Middle frontal gyrus (tissue), 1 donor: Measurements from ENCODE around the gene ADPRS.

ENCODE experiments used
- DNase-seq: peaks from one replicate; pipeline ENCODE4 v3.0.0-alpha.2; 2015; ENCODE audit warnings: low spot score; ENCODE audit errors: extremely low spot score

ADPRS gene

GRCh38 chr1:36108314-36108713, 19.6 kb downstream of the ADPRS start:
- DNase-seq, result no peak

- DNase-seq, result no peak
Measured at GRCh38 chr1:36109041-36109679, 20.5 kb downstream of the ADPRS start.

DNA sequence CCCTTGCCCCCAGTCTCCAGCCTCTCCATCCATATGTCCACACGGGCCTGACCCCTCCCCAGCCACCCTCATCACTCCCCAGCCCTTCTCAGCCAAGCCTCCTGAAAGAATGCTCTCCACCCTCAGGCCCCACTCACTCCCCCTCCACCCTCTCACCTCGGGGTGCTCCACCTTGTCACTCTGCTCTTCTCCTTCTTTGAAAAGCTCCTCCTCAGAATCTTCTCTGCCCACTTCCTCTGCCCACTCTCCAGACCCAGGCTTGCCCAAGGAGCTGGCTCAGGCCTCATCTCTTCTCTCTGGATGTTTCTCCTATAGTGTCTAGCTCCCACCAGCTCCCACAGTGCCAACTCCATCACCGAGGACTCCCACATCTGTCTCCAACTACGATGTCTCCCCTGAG, 22.5 kb downstream of the ADPRS start:
- DNase-seq, result no peak

GRCh38 chr1:36112823-36113222, 24.1 kb downstream of the ADPRS start:
- DNase-seq, result no peak

GRCh38 chr1:36114371-36114770, 25.7 kb downstream of the ADPRS start:
- DNase-seq, result no peak

DNA sequence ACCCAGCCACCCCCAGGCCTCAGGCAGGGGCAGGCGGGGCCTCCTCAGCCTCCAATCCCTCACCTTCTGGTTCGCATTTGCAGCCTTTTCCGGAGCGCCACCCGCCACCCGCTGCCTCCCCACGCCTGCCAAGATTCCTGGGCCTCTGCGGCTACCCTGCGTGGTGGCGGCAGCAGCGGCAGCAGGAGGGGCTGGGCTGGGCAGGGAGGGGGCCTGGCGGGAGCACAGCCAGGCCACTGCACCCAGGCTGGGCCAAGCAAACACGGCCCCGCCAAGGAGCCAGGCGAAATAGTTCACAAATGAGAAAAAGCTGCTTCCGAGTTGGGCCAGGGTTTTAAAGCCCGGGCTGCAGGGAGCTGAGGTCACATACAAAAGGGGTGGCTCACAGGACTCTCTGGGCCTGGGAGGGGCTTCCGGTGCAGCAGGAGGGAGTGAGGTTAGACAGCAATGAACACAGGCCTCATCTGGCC, 26.5 kb downstream of the ADPRS start:
- DNase-seq, result no peak

GRCh38 chr1:36115931-36116330, 27.2 kb downstream of the ADPRS start:
- no peak for DNase-seq

DNA sequence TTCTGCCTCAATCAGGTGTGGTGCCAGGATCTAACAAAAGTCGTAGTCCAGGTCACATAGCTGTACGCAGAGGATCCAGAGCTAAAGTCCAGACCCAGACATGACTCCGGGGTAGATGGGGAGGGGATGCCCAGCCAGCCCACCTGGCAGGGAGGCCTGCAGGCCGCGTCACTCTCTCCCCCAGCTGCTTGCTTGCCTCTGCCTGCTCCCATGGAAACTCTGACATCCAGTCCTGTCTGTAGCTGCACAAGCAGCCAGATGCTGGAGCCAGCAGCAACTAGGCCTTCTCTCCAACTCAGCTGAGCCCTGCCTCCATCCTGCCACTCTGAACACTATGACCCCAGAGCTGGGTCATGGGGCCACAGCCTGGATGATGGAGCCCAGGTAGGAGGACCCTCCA, 28.2 kb downstream of the ADPRS start:
- no peak for DNase-seq

DNA sequence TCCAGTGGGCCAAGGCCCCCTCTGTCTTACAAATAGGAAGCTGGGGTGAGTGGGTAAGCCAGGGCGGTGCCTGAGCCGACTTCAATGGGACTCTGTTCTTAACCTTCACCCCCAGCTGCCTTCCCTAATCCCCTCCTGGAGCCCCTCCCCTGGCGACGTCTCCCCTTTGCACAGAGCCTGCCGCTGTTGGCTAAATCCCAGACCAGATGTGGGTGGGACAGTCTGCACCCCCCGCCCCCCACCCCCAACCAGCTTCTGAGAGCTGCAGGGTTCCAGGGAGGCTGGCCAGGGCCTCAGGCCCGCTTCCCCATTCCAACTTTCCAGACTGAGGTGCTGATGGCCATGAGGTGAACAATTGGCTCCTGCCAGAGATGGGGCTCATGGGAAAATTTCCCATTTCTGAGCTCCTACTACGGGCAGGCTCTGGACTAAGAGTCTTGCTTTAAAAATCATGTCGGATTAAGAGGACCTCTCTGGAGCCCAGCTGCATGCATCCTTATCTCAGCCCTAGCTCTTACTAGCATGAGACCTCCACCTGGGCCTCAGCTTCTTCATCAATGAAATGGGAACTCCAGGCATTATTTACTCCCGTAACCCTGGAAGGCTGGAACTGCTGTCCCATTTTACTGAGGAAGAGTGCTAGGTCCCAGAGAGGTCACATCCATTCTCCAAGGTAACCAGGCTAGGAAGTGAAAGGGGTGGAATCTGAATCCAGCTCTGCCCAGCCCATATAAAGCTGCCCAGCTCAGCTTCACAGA, 29.9 kb downstream of the ADPRS start:
- no peak for DNase-seq

DNA sequence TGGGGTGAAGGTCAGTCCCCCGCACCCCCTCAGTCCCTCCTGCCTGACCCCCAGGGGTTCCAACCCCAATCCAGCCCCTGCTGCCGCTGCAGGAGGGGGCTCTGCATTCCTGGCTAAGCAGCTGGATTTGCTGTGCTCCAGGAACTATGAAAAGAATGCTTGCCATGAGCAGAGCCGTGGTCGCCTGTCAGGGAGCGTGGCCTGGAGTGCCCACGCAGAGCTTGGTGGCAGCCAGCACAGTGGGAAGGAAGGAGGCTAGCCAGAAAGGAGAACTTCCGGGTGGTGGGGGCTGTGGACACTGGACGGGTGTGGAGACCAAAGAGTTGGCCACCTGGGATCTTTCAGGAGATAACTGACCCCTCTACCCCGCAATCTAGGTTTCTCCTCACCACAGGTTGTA, 30.8 kb downstream of the ADPRS start:
- no peak for DNase-seq

DNA sequence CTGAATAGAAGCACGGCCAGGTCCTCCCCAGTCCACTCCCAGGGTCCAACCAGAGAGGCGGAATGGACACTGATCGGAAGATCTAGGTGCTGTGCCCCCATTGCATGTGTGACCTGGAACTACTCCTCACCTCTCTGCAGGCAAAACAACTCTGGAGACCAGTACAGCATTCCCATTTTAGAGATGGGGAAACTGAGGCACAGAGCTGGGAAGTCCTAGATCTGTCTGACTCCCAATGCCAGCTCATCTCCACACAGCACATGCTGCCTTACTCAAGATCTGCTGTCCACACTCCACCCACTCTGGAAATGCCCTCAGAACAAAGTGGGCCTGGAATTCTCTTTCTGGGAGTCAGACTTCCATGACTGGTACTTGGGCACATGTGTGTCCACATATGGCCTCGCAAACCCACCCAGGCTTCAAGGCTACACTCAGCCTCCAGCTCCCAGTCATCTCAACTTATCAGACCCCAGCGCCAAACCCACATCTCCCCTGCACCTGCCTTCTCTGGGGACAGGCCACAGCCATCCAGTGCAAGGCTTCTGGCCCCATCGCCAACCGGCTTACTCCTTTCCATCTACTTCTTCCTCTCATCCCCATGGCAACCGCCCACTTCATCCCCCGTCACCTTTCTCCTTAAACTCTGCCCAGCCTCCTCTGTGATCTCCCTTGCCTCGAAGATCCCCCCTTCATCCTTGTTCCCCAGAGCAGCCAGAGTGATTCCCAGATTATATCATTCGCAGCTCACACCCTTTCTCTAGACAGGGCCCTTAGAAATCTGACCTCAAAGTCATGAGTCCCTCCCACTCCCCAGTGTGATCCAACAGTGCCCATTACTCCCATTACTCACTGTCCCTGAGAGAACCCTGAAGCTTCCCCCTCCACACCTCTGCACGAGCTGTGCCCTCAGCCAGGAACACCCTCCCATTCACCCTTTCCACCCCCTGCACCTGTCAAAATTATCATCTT, 33.7 kb downstream of the ADPRS start:
- DNase-seq, result no peak

DNA sequence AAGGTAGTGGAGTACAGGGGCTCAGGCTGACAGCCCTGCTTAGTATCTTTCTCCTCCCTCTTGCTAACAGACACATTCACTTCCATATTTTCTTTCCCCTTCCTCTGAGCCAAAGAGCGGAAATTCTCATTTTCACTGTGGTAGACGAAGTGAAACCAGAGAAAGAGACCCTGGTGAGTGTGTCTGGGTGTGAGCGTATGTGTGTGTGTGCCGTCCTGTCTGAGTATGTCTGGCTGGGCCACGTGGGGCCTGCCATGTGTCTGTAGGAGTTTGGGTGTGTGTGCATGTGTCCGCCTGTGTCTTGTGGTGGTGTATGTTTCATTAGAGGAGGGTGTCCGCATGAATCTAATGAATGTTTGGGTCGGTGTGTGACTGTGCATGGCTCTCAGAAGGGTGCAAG, 34.7 kb downstream of the ADPRS start:
- no peak for DNase-seq

DNA sequence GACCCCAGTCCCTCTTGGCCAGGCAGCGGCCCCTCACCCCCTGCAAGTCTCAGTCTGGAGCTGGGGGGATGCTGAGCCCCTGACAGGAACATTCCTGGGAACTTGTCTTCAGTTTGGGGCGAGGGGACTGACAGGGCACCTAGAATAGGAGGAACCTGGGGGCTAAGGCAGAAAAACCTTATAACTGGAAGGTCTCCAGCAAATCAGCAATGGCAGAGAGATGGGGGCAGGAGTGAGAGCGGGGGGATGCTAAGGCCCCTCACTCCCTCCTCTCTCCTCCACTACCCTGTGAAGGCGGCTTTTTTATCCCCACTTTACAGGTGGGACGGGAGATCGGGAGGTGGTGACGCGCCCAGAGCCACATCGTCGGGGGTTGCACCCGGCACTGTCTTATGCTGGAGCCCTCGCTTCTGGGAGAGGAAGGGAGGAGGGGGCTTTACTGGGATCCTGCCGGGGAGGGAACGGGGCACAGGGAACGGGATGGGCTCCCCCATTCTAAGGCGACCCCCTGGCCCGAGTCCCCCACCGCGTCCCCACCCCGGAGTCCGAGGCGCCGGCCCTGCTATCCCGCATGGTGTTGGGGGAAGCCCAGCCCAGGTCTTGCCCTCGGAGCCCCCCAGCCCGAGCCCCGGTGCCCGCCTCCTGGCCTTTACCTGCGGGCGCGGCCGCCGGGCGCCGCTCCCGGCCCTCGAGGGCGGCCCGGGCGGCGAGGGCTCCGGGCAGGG, 35.9 kb downstream of the ADPRS start:
- DNase-seq, result no peak

DNA sequence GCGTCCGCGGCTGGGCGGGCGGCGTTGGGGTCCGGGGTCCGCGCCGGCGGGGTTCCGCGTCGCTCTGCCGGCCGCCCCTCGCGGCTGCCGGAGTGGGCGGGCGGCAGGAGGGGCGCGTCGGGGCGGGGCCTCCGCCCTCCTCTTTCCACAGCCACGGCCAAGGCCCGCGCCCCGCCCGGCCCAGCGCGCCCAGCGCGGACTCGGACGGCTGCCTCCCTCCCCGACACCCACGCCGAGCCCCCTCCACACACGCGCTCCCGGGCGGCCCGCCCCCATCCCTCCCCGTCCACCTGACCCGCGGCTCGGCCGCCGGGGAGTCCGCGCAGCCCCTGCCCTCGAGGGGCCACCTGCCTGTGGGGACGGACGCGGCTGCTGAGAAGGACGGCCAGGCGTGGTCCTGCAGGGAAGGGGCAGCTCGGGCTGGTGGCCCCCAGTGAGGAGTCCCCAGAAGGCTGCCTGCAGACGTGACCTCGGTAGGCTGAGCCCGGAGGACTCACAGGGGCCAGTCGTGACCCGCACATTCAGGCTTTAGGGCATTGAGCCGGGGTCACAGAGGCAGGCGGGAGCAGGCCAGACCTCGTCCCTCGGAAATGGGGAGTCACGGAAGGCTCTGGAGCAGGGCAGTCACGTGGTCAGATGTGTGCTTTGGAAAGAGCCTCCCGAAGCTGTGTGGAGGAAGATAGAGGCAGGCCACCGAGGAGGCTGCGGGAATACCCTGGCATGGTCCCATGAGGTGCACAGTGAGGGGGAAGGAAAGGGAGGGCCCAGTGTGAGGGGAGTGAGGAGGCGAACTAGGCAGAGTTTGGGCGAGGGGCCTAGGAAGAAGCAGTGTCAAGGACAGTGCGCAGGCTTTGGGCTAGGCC, 36.7 kb downstream of the ADPRS start, which contains the start of gene COL8A2:
TSS of gene COL8A2 (minus strand) at position 94 of the 863 bp plus-strand sequence. CDS start 24,980 bp downstream, outside the sequence.
- DNase-seq, result no peak

GRCh38 chr1:36126005-36126716, 37.5 kb downstream of the ADPRS start:
- no peak for DNase-seq

- DNase-seq, result no peak
Measured at GRCh38 chr1:36126797-36127500, 38.3 kb downstream of the ADPRS start.

GRCh38 chr1:36128126-36128904, 39.6 kb downstream of the ADPRS start:
- no peak for DNase-seq

DNA sequence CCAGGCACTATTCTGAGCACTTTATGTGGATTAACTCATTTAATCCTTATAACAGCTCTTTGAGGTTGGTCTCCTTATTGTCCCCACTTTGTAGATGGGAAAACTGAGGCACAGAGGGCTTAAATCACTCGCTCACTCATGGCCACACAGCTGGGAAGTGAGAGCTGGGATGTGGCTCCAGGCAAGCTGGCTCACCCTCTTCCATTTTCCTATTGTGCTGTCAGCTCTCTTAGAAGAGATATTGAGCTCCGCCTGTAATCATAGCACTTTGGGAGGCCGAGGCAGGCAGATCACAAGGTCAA, 40.2 kb downstream of the ADPRS start:
- no peak for DNase-seq
